ENCODE results near the gene ACAA1.

ACAA1 gene

DNA sequence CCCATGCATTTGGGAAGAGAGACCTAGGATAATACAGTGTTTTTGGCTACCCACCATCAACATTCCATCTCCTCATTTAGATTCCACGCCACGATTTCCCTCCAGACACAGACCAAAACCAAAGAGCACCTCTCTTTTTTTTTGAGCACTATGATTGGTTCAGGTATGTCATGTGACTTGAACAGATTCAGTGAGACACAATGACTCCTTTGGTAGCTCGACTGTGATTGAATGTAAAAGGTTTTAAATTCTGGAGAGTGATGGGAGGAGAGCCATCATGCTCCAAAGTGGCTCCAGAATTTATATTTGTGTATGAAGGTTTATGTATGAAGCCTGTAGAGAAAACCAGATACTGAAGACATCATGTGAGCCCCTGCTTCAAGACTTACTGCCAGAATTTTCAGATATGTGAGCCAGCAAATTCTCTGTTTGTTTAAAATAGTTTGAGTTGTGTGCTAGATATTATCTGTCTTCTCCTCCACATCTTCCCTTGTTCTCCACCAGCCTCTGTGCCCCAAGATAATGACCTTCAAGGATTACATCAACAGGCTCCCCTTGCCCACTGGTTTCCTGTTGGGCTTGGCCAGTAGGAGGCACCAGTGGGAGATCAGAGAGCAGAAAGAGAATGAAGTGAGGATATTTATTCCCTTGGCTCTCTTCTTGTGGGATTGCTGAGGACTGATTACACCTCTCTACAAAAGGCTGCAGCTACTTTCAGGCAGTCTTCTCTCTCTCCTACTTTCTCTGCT, 14.0 kb upstream of the ACAA1 start:
- TF ChIP-seq, protein P1, sequence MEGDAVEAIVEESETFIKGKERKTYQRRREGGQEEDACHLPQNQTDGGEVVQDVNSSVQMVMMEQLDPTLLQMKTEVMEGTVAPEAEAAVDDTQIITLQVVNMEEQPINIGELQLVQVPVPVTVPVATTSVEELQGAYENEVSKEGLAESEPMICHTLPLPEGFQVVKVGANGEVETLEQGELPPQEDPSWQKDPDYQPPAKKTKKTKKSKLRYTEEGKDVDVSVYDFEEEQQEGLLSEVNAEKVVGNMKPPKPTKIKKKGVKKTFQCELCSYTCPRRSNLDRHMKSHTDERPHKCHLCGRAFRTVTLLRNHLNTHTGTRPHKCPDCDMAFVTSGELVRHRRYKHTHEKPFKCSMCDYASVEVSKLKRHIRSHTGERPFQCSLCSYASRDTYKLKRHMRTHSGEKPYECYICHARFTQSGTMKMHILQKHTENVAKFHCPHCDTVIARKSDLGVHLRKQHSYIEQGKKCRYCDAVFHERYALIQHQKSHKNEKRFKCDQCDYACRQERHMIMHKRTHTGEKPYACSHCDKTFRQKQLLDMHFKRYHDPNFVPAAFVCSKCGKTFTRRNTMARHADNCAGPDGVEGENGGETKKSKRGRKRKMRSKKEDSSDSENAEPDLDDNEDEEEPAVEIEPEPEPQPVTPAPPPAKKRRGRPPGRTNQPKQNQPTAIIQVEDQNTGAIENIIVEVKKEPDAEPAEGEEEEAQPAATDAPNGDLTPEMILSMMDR (IDR thresholded peaks at IDR 0.05; ENCODE audit: low read depth, low read length) = peak; percentile 17
- Histone ChIP-seq H3K9me3 (no peaks in the 10 kb centered on the region), H3K4me1 (no peaks in the 10 kb centered on the region), H3K4me3 (ENCODE audit: low read depth, low read length) (no peak overlapping the region), H3K36me3 (no peaks in the 10 kb centered on the region), H3K27me3 (no peaks in the 10 kb centered on the region)
- DNase-seq = no peak

DNA sequence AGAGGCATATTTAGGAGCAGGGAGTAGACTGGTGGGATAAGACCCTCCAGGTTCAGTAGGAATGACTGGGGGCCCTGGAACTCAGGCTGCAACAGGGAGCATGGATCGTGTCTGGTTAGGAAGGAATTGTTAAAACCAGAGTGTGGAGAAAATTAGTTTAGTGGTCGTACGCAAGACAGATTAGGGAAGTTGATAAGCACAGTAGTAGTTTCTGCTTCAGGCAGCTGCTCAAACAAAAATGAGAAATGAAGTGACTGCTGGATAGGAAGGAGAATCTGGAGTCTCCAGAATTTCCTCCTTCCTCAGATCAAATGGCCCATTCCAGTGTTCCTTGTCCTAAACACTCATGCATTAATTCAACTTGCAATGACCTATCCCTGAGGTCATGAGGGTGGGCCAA, 12.8 kb upstream of the ACAA1 start:
- Histone ChIP-seq H3K4me1 (no peaks in the 10 kb centered on the region), H3K27me3 (no peaks in the 10 kb centered on the region), H3K4me3 (ENCODE audit: low read depth, low read length) (no peak overlapping the region), H3K9me3 (no peaks in the 10 kb centered on the region), H3K36me3 (no peaks in the 10 kb centered on the region)
- TF ChIP-seq, protein P1 (IDR thresholded peaks at IDR 0.05; ENCODE audit: low read depth, low read length) = no peak
- no peak for DNase-seq

DNA sequence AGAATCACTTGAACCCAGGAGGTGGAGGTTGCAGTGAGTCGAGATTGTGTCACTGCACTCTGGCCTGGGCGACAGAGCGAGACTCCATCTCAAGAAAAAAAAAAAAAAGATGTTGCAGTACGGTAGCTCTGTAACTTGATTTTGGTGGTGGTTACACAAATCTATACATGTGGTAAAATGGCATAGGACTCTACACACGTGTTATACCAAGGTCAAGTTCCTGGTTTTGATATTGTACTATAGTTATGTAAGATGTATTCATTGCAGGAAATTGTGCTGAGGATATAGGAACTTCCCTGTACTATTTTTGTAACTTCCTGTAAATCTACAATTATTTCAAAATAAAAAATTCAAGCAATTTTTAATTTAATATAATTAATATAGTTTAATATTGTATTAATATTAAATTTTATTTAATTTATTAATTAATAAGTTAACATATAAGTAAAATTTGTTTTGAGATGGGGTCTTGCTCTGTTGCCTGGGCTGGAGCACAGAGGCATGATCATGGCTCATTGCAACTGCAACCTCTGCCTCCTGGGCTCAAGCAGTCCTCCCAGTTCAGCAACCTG, 11.5 kb upstream of the ACAA1 start:
- no peak for DNase-seq
- H3K9me3 ChIP-seq = no peaks in the 10 kb centered on the region
- TF ChIP-seq, protein P1 (IDR thresholded peaks at IDR 0.05; ENCODE audit: low read depth, low read length) = no peak
- H3K36me3 ChIP-seq = no peaks in the 10 kb centered on the region
- H3K4me1 ChIP-seq = no peaks in the 10 kb centered on the region
- H3K27me3 ChIP-seq = no peaks in the 10 kb centered on the region
- H3K4me3 ChIP-seq (ENCODE audit: low read depth, low read length) = no peak overlapping the region

DNA sequence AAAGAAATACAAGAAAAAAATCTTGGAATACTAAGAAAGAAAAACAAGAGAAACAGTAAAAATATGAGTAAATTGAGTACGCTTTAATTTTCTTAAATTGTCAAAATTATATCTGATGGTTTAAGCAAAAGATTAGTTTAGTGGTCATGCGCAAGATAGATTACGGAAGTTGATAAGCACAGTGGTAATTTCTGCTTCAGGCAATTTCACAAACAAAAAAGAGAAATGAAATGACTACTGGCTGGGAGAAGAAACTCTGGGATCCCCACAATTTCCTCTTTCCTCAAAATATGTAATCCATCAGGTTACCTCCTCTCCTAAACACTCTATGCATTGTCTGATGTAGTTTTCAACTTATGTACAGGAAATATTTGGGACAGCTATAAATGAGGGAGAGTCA, 10.5 kb upstream of the ACAA1 start:
- no peak overlapping the region for H3K4me3 ChIP-seq (ENCODE audit: low read depth, low read length)
- no peaks in the 10 kb centered on the region for H3K36me3 ChIP-seq
- DNase-seq = no peak
- TF ChIP-seq, protein P1 (IDR thresholded peaks at IDR 0.05; ENCODE audit: low read depth, low read length) = no peak
- no peaks in the 10 kb centered on the region for H3K4me1 ChIP-seq
- H3K9me3 ChIP-seq = no peaks in the 10 kb centered on the region
- H3K27me3 ChIP-seq = no peaks in the 10 kb centered on the region

DNA sequence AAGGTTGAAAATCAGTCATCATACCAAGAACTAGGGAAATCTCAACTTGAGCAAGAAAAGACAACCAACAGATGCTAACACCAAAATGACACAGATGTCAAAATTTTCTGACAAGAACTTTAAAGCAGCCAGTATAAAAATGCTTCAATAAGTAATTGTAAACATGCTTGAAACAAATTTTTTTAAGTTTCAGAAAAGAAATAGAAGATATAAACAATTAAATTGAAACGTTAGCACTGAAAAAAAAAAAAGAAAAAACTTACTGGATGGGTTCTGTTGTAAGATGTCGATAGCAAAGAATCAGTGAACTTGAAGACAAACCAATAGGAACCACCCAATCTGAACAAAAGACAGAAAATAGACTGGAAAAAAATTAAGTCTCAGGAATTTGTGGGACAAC, 9.6 kb upstream of the ACAA1 start:
- Histone ChIP-seq H3K4me3 (ENCODE audit: low read depth, low read length) (no peak overlapping the region), H3K4me1 (no peaks in the 10 kb centered on the region), H3K36me3 (no peaks in the 10 kb centered on the region), H3K9me3 (no peaks in the 10 kb centered on the region), H3K27me3 (no peaks in the 10 kb centered on the region)
- TF ChIP-seq, protein P1 (IDR thresholded peaks at IDR 0.05; ENCODE audit: low read depth, low read length) = no peak
- DNase-seq = no peak

DNA sequence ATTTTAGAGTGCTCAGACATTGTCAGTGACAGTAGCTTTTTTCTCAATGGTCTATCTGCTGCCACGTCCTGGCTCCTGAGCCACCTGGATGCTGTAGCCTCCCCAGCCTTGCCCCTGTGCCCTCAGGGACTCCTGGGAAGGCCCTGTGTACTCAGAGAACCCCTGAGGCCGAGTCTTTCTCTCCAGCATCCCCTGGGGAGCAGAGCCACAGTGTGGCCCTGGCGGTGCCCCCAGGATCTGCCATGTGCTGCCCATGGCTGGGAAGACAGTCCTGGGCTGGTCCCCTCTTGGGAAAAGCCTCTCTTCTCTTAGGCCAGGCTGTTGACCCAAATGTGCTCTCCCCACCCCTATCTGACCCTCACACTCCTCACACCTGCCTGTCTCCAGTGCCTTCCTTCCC, 6.6 kb upstream of the ACAA1 start:
- no peaks in the 10 kb centered on the region for H3K36me3 ChIP-seq
- TF ChIP-seq, protein P1 (IDR thresholded peaks at IDR 0.05; ENCODE audit: low read depth, low read length) = no peak
- H3K9me3 ChIP-seq = no peaks in the 10 kb centered on the region
- no peak for DNase-seq
- no peaks in the 10 kb centered on the region for H3K4me1 ChIP-seq
- H3K4me3 ChIP-seq (ENCODE audit: low read depth, low read length) = no peak overlapping the region
- no peaks in the 10 kb centered on the region for H3K27me3 ChIP-seq

Data from BE2C (cell line).